GM23248 (cell line): ENCODE results near the gene SIPA1. TPM values are rescaled to one million over a fixed set of nuclear protein-coding genes. Genes with fewer than 3 reads are reported as not detected.
"Not testable (repeated sequence)": the region's sequence is repeated elsewhere in the genome, so short reads cannot be mapped to it uniquely, and the experiment has no call there.

Experiments used
- DNase-seq: peaks from one replicate; pipeline ENCODE4 v3.0.0-alpha.2; 2015
- H2AFZ ChIP-seq: fragments of 200-600 bp; sonication (generic); 2 replicates; pipeline ENCODE4 v1.6.1; 2016; ENCODE audit warnings: antibody characterized with exemption
- H3F3A ChIP-seq: fragments of 200-600 bp; sonication (generic); 2 replicates; pipeline ENCODE4 v1.6.1; 2016; ENCODE audit warnings: mild to moderate bottlenecking, antibody characterized with exemption, mixed run types; ENCODE audit not compliant: insufficient read depth
- H3K27ac ChIP-seq: fragments of 200-600 bp; sonication (generic); 2 replicates; pipeline ENCODE4 v1.5.1; 2016; ENCODE audit warnings: mild to moderate bottlenecking
- H3K27me3 ChIP-seq: fragments of 200-600 bp; sonication (generic); replicated peaks from 2 replicates; pipeline ENCODE4 v1.6.1; 2016; ENCODE audit warnings: mild to moderate bottlenecking; ENCODE audit not compliant: insufficient read depth
- H3K36me3 ChIP-seq: fragments of 200-600 bp; sonication (generic); 2 replicates; pipeline ENCODE4 v1.6.1; 2016; ENCODE audit warnings: low read depth, mild to moderate bottlenecking
- H3K4me1 ChIP-seq: fragments of 200-600 bp; sonication (generic); 2 replicates; pipeline ENCODE4 v1.6.1; 2016; ENCODE audit warnings: mild to moderate bottlenecking; ENCODE audit not compliant: insufficient read depth
- H3K4me2 ChIP-seq: fragments of 200-600 bp; sonication (generic); one replicate; pipeline ENCODE4 v1.6.1; 2016; ENCODE audit warnings: mild to moderate bottlenecking; ENCODE audit not compliant: unreplicated experiment
- H3K4me3 ChIP-seq: fragments of 200-600 bp; sonication (generic); 2 replicates; pipeline ENCODE4 v1.5.1; 2016; ENCODE audit warnings: mild to moderate bottlenecking
- H3K79me2 ChIP-seq: fragments of 200-600 bp; sonication (generic); 2 replicates; pipeline ENCODE4 v1.6.1; 2016; ENCODE audit warnings: mild to moderate bottlenecking; ENCODE audit not compliant: insufficient read depth
- H3K9ac ChIP-seq: fragments of 200-600 bp; sonication (generic); 2 replicates; pipeline ENCODE4 v1.6.1; 2016; ENCODE audit warnings: mild to moderate bottlenecking
- H3K9me2 ChIP-seq: fragments of 200-600 bp; sonication (generic); 2 replicates; pipeline ENCODE4 v1.6.1; 2016; ENCODE audit warnings: mixed run types, mild to moderate bottlenecking, moderate library complexity; ENCODE audit not compliant: insufficient read depth
- H3K9me3 ChIP-seq: fragments of 200-600 bp; sonication (generic); one replicate; pipeline ENCODE4 v1.6.1; 2017; ENCODE audit warnings: low read depth
- H4K20me1 ChIP-seq: fragments of 200-600 bp; sonication (generic); 2 replicates; pipeline ENCODE4 v1.6.0; 2016; ENCODE audit not compliant: insufficient read depth
- EZH2 ChIP-seq: fragments of 200-600 bp; sonication (generic); IDR thresholded peaks from 2 replicates; pipeline ENCODE4 v1.6.1; 2018; ENCODE audit warnings: antibody characterized with exemption, mild to moderate bottlenecking; ENCODE audit not compliant: insufficient read depth, poor library complexity, severe bottlenecking
- EZH2phosphoT487 ChIP-seq: fragments of 200-600 bp; sonication (generic); IDR thresholded peaks from 2 replicates; pipeline ENCODE4 v1.6.1; 2018; ENCODE audit warnings: antibody characterized with exemption, moderate library complexity, mild to moderate bottlenecking, low read depth; ENCODE audit not compliant: insufficient read depth
- WGBS, 2 experiments: methylation state at CpG; one replicate each; pipeline ENCODE4 v1.1.6; 2015 to 2017; ENCODE audit warnings: low lambda C conversion rate in 2 of 2, low coverage in 1 of 2; ENCODE audit errors: missing lambda C conversion rate in 2 of 2; 5-methylcytosine and 5-hydroxymethylcytosine counted together
- in situ Hi-C: fragments of 300-500 bp; cut with MboI; formaldehyde crosslinking; loops from 2 replicates; pipeline ENCODE4 v1.15.0; 2020
- polyA plus RNA-seq: library from polyadenylated mRNA; unstranded; fragments of >200 nt; fragmentation: Nextera tagmentation; extraction: Ambion mirVana; gene quantifications from 2 replicates; pipeline ENCODE4 v1.2.1, GENCODE V29; 2016
- total RNA-seq: library from RNA; depleted of rRNA; stranded (reverse); fragments of >200 nt; shearing (Covaris generic); gene quantifications from 2 replicates; pipeline ENCODE4 v1.2.3, GENCODE V29; 2014

Gene SIPA1
- total and polyA plus RNA-seq, 2 experiments from 2014 or later: 13.0 to 15.9 TPM

DNA sequence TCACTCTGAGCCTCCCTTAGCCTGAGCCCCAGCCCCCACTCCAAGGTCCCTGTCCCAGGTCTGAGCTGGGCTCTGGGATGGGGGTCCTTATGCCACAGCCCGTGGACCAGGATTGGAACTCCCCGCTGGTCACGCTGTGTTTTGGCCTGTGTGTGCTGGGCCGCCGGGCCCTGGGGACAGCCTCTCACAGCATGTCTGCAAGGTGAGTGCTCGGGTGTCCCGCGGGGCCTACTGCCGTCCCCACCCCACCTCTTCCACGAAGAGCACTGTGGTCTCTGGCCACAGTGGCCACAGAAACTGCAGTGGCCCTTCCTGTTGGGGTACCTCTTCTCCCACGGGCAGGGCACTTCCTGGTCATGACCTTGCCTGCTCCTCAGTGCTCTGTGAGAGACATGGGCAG, 3.5 kb upstream of the SIPA1 start:
- Histone ChIP-seq H3K4me1 (no peaks in the 10 kb centered on the region), H3K9me3 (no peaks in the 10 kb centered on the region), H3F3A (peaks cover 10% of the 10 kb centered on the region), H4K20me1 (no peaks in the 10 kb centered on the region), H3K27me3 (no peaks in the 10 kb centered on the region), H3K27ac (no peak overlapping the region), H3K79me2 (no peaks in the 10 kb centered on the region), H2AFZ (no peak overlapping the region), H3K9me2 (no peaks in the 10 kb centered on the region), H3K4me2 (no peak overlapping the region), H3K9ac (no peak overlapping the region), H3K36me3 (peaks cover 2% of the 10 kb centered on the region; the same call in 1 of the 2 replicates), H3K4me3 (no peak overlapping the region)
- no peak for TF ChIP-seq EZH2phosphoT487
- WGBS, 2 experiments: 89 to 90% methylated on average over 11 of the region's 11 CpGs
- in situ Hi-C loops: no loop called here
- no peak for DNase-seq

DNA sequence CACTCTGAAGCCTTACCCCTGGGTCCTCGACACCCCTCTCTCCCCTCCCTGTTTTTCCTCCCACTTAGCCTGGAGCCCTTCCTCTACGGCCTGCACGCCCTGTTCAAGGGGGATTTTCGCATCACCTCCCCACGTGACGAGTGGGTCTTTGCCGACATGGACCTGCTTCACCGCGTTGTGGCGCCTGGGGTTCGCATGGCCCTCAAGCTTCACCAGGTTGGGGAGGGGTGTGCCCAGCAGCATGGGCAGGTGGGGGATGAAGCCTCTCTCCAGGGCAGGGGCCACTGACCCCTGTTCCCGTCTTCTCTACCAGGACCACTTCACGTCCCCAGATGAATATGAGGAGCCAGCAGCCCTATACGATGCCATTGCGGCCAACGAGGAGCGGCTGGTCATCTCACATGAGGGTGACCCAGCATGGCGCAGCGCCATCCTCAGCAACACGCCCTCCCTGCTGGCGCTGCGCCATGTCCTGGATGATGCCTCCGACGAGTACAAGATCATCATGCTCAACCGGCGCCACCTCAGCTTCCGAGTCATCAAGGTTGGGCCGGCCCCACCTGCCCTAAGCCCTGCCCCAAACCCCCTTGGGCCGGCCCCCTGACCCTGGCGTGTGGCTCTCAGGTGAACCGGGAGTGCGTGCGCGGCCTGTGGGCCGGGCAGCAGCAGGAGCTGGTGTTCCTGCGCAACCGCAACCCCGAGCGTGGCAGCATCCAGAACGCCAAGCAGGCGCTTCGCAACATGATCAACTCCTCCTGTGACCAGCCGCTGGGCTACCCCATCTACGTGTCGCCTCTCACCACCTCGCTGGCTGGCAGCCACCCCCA, 2.8 kb upstream of the SIPA1 start:
- DNase-seq: no peak
- TF ChIP-seq EZH2phosphoT487 (no peak), EZH2 (no peak)
- Histone ChIP-seq H3K4me3 (no peak overlapping the region), H3K9ac (no peak overlapping the region), H3K27ac (no peak overlapping the region), H3K9me2 (no peaks in the 10 kb centered on the region), H2AFZ (no peak overlapping the region), H4K20me1 (no peaks in the 10 kb centered on the region), H3F3A (peaks cover 10% of the 10 kb centered on the region), H3K4me2 (no peak overlapping the region), H3K9me3 (no peaks in the 10 kb centered on the region), H3K36me3 (peaks cover 2% of the 10 kb centered on the region; the same call in 1 of the 2 replicates), H3K79me2 (no peaks in the 10 kb centered on the region), H3K4me1 (no peaks in the 10 kb centered on the region), H3K27me3 (no peaks in the 10 kb centered on the region)
- 93 to 95% methylated on average over 39 to 46 of the region's 46 CpGs for WGBS, 2 experiments
- in situ Hi-C loops: no loop called here

DNA sequence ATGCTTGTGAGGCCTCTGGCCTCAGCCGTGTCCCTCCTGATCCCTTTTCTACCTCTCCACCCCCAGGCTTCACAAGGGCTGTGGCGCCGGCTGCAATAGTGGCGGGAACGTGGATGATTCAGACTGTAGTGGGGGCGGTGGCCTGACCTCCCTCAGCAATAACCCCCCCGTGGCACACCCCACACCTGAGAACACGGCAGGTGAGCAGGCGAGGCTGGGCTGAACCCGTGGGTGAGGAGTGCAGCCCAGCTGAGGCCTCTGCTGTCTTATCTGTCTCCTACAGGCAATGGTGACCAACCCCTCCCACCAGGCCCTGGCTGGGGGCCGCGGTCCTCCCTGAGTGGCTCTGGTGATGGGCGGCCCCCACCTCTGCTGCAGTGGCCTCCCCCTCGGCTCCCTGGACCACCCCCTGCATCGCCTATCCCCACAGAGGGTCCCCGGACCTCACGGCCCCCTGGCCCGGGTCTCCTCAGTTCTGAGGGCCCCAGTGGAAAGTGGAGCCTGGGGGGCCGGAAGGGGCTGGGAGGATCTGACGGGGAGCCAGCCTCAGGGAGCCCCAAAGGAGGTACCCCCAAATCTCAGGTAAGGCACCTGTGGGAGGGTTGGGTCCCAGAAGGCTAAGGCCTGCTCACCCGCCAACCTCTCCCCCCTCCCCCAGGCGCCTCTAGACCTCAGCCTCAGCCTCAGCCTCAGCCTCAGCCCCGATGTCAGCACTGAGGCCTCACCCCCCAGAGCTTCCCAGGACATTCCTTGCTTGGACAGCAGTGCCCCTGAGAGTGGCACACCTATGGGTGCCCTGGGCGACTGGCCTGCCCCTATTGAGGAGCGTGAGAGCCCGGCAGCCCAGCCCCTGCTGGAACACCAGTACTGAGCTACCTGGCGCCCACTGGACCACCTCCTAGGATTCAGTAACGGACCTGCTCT, 1.5 kb upstream of the SIPA1 start:
- Histone ChIP-seq H4K20me1 (no peaks in the 10 kb centered on the region), H3K9me2 (no peaks in the 10 kb centered on the region), H3K36me3 (peaks cover 2% of the 10 kb centered on the region; the same call in 1 of the 2 replicates), H3K27me3 (no peaks in the 10 kb centered on the region), H3K27ac (no peak overlapping the region), H3K4me2 (no peak overlapping the region), H3K4me1 (no peaks in the 10 kb centered on the region), H2AFZ (no peak overlapping the region), H3K79me2 (no peaks in the 10 kb centered on the region), H3K9me3 (no peaks in the 10 kb centered on the region), H3F3A (peaks cover 10% of the 10 kb centered on the region), H3K4me3 (no peak overlapping the region), H3K9ac (no peak overlapping the region)
- 88 to 91% methylated on average over 25 to 28 of the region's 28 CpGs for WGBS, 2 experiments
- no peak for DNase-seq
- in situ Hi-C loops: no loop called here
- no peak for TF ChIP-seq EZH2phosphoT487
- TF ChIP-seq EZH2: no peak

GRCh38 chr11:65637032-65637557, 806 bp upstream of the SIPA1 start:
- in situ Hi-C loops: no loop called here
- no peak overlapping the region for H3K9ac ChIP-seq

GRCh38 chr11:65639228-65639597, 1.3 kb downstream of the SIPA1 start:
- H3K9ac ChIP-seq, DNase-seq, H4K20me1 ChIP-seq, H2AFZ ChIP-seq, H3K9me3 ChIP-seq, H3K27me3 ChIP-seq, H3K27ac ChIP-seq, H3K36me3 ChIP-seq, H3K4me3 ChIP-seq, H3K4me1 ChIP-seq, H3K9me2 ChIP-seq, H3K4me2 ChIP-seq, H3K79me2 ChIP-seq, in situ Hi-C loops: not testable (repeated sequence)
- 86 to 90% methylated on average over 6 to 9 of the region's 9 CpGs for WGBS, 2 experiments
- H3F3A ChIP-seq: peaks cover 10% of the 10 kb centered on the region

More at GRCh38 chr11:65637032-65637557, 806 bp upstream of the SIPA1 start:
- no peaks in the 10 kb centered on the region for H3K4me1 ChIP-seq
- TF ChIP-seq EZH2 (no peak), EZH2phosphoT487 (no peak)
- no peak overlapping the region for H3K4me3 ChIP-seq
- no peak overlapping the region for H3K4me2 ChIP-seq
- H3K27me3 ChIP-seq: no peaks in the 10 kb centered on the region
- H3K9me3 ChIP-seq: no peaks in the 10 kb centered on the region
- H3K27ac ChIP-seq: no peak overlapping the region
- no peaks in the 10 kb centered on the region for H4K20me1 ChIP-seq
- peaks cover 2% of the 10 kb centered on the region; the same call in 1 of the 2 replicates for H3K36me3 ChIP-seq
- no peak for DNase-seq
- 94 to 100% methylated on average over 3 of the region's 3 CpGs for WGBS, 2 experiments
- peaks cover 10% of the 10 kb centered on the region for H3F3A ChIP-seq
- H3K79me2 ChIP-seq: no peaks in the 10 kb centered on the region
- no peaks in the 10 kb centered on the region for H3K9me2 ChIP-seq
- H2AFZ ChIP-seq: no peak overlapping the region
